ENCODE measurements around the gene ARF5.

ARF5 gene

DNA sequence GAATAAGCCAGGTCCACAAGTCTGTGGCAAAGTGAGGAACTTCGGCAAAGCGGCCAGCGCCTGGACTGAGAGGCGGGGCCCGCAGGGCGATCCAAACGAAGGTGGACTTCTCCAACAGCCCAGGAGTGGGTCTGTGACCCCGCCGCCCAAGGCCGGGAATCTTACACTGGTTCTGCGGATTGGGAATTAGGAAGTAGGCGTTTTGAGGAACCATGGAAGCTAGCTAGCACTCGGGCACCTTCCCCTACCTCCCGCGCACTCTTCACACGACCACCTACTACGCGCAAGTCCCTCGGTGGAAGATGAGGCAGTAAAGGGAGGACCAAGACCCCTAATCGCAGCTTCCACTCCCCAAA, 570 bp upstream of the ARF5 start:
- in situ Hi-C loops (cut with MboI; ENCODE audit: low sequenced_read_pairs): no loop called here

- in situ Hi-C loops (cut with MboI; ENCODE audit: low sequenced_read_pairs): no loop called here
Observed at GRCh38 chr7:127588697-127589482, 679 bp downstream of the ARF5 start.

DNA sequence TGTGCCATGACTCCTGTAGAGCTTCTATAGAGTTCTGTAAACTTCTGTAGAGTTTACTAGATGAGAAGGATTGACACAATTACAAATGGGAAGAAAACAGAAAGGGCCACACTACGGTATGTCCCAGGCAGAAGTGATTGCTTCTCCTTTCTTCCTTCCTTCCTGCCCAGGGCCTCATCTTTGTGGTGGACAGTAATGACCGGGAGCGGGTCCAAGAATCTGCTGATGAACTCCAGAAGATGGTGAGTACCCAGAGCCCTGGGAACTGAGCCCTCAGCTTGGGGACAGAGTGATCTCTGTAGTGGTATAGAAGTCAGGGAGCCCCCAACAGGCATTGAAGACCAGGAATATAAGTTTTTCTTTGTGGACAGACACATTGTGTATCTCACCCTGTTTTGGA, 1.7 kb downstream of the ARF5 start:
- in situ Hi-C loops (cut with MboI; ENCODE audit: low sequenced_read_pairs): no loop called here

- in situ Hi-C loops (cut with MboI; ENCODE audit: low sequenced_read_pairs): no loop called here
Observed at GRCh38 chr7:127591189-127591588, 3.0 kb downstream of the ARF5 start.

DNA sequence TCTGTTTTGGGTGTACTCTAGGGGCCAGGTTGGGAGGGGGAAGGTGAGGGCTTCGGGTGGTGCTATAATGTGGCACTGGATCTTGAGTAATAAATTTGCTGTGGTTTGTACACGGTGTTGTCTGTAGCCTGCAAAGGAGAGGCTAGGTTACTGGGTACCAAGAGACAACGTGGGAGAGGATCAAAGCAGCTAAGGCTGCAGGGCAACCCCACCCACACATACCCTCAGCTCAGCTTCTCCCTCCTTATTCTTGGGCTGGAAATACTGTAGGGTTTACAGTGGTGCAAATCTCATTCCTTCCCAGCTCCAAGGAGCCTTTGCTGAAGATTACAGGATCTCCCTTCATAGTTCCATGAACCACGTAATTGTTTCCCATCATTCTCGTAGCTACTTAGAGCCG, 3.4 kb downstream of the ARF5 start:
- in situ Hi-C loops (cut with MboI; ENCODE audit: low sequenced_read_pairs): no loop called here

- in situ Hi-C loops (cut with MboI; ENCODE audit: low sequenced_read_pairs): no loop called here
Observed at GRCh38 chr7:127592550-127592949, 4.3 kb downstream of the ARF5 start.

- in situ Hi-C loops (cut with MboI; ENCODE audit: low sequenced_read_pairs): no loop called here
Observed at GRCh38 chr7:127594490-127594889, 6.3 kb downstream of the ARF5 start.

GRCh38 chr7:127595737-127596136, 7.5 kb downstream of the ARF5 start:
- in situ Hi-C loops (cut with MboI; ENCODE audit: low sequenced_read_pairs): no loop called here

- in situ Hi-C loops (cut with MboI; ENCODE audit: low sequenced_read_pairs): no loop called here
Observed at GRCh38 chr7:127598318-127598717, 10.1 kb downstream of the ARF5 start.

DNA sequence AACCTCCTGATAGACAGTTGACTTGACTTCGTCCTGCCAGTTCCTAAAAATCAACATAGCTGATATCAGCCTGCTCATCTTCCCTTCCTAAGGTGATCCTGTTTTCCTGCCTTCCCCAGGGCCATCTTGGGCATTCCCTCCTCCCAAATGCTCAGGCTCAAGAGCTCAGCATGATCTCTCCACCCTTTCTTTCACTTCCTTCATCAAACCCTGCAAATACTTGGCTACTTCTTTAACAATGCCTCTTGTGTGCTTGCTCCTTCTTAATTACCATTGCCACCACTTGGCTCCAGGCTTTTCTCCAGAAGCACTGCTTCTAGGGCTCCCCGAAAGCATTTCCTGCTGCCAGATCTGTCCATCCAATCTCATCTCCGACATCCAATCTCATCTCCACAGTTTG, 12.7 kb downstream of the ARF5 start:
- in situ Hi-C loops (cut with MboI; ENCODE audit: low sequenced_read_pairs): no loop called here

DNA sequence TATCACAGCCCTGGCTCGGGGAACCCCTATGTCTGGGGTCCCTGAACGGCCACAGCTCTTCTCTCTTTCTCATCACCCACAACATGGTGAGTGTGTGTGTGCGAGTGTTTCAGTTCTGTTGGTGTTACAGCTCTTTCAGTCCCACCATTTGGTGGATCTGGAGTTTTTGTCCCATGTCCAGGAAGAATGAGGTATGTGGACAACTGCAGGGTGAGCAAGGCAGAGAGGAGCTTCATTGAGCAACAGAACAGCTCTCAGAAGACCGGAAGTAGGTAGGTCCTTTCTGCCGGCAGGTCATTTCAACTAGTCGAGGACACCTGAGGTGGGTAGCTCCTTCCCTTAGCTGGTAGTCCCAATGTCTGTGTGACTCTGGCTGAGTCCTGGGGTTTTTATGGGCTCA, 20.2 kb downstream of the ARF5 start:
- in situ Hi-C loops (cut with MboI; ENCODE audit: low sequenced_read_pairs): no loop called here

GRCh38 chr7:127609297-127609696, 21.1 kb downstream of the ARF5 start:
- in situ Hi-C loops (cut with MboI; ENCODE audit: low sequenced_read_pairs): no loop called here

DNA sequence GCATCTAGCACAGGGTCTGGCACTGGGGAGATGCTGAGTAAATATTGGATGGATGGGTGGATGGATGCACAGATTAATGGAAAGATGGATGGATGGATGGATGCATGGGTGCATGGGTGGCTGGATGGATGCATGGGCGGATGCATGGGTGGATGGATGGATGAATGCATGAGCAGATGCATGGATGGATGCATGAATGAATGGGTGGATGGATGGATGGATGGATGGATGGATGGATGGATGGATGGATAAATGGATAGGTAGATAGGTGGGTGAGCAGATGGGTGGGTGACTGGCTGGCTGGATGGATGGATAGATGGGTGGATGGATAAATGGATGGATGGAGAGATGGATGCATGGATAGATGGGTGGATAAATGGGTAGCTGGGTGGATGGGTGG, 24.1 kb downstream of the ARF5 start:
- in situ Hi-C loops (cut with MboI; ENCODE audit: low sequenced_read_pairs): no loop called here

GRCh38 chr7:127616724-127617123, 28.5 kb downstream of the ARF5 start:
- in situ Hi-C loops (cut with MboI; ENCODE audit: low sequenced_read_pairs): no loop called here

DNA sequence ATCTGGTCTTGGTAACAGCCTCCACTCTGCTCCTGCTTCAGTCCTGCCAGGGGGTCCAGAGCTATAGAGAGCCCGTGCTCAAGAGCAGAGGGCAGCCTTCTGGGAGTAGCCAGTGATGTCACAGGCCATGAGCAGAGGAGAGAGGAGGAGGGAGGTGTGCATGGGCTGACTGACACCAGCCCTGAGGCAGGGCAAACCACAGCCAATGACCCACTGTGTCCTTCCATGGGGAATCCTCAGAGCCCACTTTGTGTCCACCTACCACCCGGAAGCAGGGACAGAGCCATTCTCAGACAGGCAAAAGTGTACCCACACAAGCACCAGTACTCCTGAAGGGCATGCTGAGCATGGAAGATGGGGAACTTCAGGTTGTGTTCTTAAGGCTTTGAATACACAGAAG, 29.8 kb downstream of the ARF5 start, which contains the start of gene PAX4:
Gene PAX4 (minus strand): TSS at position 101 of the 400 bp plus-strand sequence. CDS start 2,214 bp downstream, outside the sequence.
- in situ Hi-C loops (cut with MboI; ENCODE audit: low sequenced_read_pairs): no loop called here

GRCh38 chr7:127618775-127619174, 30.6 kb downstream of the ARF5 start:
- in situ Hi-C loops (cut with MboI; ENCODE audit: low sequenced_read_pairs): no loop called here

GRCh38 chr7:127619681-127620405, 31.6 kb downstream of the ARF5 start:
- in situ Hi-C loops (cut with MboI; ENCODE audit: low sequenced_read_pairs): no loop called here

DNA sequence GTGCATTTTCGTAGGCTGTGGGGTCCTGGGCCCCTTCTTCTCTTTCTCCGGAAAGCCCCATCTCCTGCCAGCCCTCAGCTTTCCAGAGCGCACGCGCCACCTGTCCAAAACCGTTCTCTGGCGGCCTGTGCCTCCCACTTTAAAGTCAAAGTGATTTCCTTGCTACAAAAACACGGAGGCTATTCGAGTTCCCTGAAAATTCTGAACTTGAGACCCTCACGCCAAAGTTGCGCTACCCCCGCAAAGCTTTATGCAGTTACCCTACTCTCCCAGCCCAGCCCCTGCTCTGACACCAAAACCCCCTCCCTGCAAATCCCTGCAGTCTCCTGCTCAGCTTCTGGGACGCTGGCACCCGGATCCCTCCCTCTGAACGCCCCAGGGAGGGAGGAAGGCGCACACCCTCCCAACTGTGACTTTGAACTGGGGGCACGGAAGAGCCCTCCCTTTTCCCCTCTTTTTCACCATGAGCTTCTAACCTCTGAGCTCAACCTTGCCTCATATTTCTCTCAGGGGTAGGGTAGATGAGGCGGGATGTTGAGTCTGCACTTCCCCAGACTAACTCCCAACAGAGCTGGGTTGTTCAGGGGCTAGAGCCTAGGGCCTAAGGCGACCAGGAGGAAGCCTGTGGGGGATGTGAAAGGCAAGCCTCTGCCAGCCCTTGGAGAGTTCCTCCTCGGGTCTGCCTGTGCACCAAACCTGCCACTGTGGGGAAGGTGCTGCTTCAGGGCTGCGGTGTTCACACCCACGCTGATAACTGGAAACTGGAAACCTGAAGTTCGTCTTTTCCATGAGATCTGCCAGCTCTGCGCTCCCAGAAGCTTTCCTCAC, 32.4 kb downstream of the ARF5 start:
- in situ Hi-C loops (cut with MboI; ENCODE audit: low sequenced_read_pairs): no loop called here

DNA sequence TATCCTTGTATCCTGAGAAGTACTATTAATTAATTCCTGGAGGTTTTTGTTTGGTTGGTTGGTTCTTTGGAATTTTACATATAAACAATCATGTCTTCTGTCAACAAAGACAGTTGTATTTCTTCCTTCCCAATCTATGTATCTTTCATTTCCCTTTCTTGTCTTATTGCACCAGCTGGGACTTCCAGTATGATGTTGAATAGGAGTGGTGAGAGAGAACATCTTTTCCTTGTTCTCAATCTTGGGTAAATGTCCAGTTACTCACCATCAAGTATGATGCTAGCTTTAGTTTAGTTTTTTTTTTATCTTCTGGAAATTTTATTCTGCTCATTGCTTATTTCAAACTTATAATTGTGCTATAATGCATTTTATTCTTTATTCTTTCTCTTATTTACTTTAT, 37.1 kb downstream of the ARF5 start:
- in situ Hi-C loops (cut with MboI; ENCODE audit: low sequenced_read_pairs): no loop called here

DNA sequence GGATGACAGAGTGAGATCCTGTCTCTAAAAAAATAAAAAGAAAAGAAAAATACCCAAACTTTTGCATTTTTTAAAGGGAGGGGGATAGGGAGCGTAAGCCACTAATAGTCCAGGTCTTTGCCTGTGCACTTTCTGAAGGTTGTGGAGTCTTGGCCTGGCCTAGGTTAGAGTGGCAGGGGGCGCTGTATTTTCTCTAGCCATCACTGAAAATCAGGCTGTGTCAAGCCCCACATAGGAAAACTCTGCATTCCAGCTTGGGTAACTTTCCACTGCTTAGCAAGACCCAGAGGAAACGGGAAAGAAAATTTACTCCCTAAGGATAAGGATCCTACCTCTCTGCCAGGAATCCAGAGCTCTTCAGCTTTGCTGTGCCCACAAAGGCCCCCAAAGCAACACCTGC, 40.2 kb downstream of the ARF5 start:
- in situ Hi-C loops (cut with MboI; ENCODE audit: low sequenced_read_pairs): no loop called here

GRCh38 chr7:127629268-127629854, 41.1 kb downstream of the ARF5 start:
- in situ Hi-C loops (cut with MboI; ENCODE audit: low sequenced_read_pairs): no loop called here
